ENCODE results near the gene EGR1. TPM values are rescaled to one million over a fixed set of nuclear protein-coding genes. Genes with fewer than 3 reads are reported as not detected.

Gene EGR1
- total RNA-seq, 1 experiment from 2014 or later, result 84.0 TPM

DNA sequence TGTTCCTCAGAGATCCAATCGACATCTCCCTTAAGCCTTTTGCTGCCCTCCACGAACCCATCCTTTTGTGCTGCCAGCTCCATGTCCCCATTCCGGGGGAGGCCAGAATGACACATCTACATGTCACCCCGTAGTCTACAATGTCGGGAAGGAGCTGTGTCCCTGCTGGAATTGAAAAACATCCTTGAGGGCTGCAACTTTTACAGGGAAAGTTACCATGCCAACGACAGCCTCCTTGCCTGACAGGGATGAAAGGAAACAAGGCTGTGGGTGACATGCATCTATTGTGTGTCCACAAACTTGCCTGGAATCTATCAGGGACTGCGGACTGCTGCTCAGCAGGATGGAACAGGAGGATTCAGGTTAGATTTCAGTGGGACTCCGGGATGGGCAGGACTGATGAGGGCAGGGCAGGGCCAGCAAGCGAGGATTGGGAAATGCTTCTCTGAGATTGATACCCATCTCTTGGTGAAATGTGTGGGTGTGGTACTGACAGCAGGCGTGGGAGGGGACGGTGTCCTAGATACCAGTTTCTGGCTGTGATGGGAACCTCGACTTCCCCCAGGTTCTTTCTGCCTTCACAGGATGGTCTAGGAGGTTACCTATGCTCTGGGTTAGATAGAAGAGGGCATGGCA, 25.5 kb downstream of the EGR1 start:
- peaks cover 16% of the 10 kb centered on the region for H3K4me1 Mint-ChIP-seq (ENCODE audit: low read depth, unreplicated experiment)
- Histone ChIP-seq H3K9me3 (no peaks in the 10 kb centered on the region), H3K4me1 (peaks cover 44% of the 10 kb centered on the region), H3K4me3 (ENCODE audit: low read depth, low read length) (no peak overlapping the region), H3K36me3 (ENCODE audit: control insufficient read depth, insufficient read depth, low read length) (no peaks in the 10 kb centered on the region), H3K27me3 (replicated peaks; ENCODE audit: control insufficient read depth, insufficient read depth, low read length) (no peaks in the 10 kb centered on the region)
- no peak for DNase-seq
- peak overlapping the region; percentile 39 for H3K4me3 Mint-ChIP-seq (ENCODE audit: unreplicated experiment)
- ChIA-PET CTCF (no interaction called here), POLR2A (no interaction called here)
- H3K9me3 Mint-ChIP-seq (ENCODE audit: unreplicated experiment), result no peaks in the 10 kb centered on the region
- H3K36me3 Mint-ChIP-seq (ENCODE audit: insufficient read depth, unreplicated experiment), result peaks cover 18% of the 10 kb centered on the region
- peaks cover 3% of the 10 kb centered on the region for H3K27me3 Mint-ChIP-seq (ENCODE audit: insufficient read depth, unreplicated experiment)
- TF ChIP-seq, protein P1, sequence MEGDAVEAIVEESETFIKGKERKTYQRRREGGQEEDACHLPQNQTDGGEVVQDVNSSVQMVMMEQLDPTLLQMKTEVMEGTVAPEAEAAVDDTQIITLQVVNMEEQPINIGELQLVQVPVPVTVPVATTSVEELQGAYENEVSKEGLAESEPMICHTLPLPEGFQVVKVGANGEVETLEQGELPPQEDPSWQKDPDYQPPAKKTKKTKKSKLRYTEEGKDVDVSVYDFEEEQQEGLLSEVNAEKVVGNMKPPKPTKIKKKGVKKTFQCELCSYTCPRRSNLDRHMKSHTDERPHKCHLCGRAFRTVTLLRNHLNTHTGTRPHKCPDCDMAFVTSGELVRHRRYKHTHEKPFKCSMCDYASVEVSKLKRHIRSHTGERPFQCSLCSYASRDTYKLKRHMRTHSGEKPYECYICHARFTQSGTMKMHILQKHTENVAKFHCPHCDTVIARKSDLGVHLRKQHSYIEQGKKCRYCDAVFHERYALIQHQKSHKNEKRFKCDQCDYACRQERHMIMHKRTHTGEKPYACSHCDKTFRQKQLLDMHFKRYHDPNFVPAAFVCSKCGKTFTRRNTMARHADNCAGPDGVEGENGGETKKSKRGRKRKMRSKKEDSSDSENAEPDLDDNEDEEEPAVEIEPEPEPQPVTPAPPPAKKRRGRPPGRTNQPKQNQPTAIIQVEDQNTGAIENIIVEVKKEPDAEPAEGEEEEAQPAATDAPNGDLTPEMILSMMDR (IDR thresholded peaks at IDR 0.05; ENCODE audit: insufficient read depth in 1 of 2, low read depth in 1 of 2, low read length in 1 of 2, severe bottlenecking in 1 of 2, unreplicated experiment in 1 of 2), result no peak
- H3K27ac Mint-ChIP-seq (ENCODE audit: unreplicated experiment), result no peak overlapping the region
- no TSS peak for BruUV-seq (replicated peaks)
- intact Hi-C loops (cut with micrococcal nuclease; ENCODE audit: unreplicated experiment), result no loop called here

- ChIA-PET POLR2A (no interaction called here), CTCF (no interaction called here)
- no peaks in the 10 kb centered on the region for H3K27me3 ChIP-seq (replicated peaks; ENCODE audit: control insufficient read depth, insufficient read depth, low read length)
- BruUV-seq (replicated peaks), result TSS peak; percentile 62
- Mint-ChIP-seq H3K36me3 (ENCODE audit: insufficient read depth, unreplicated experiment) (peaks cover 18% of the 10 kb centered on the region), H3K4me1 (ENCODE audit: low read depth, unreplicated experiment) (peaks cover 16% of the 10 kb centered on the region), H3K27me3 (ENCODE audit: insufficient read depth, unreplicated experiment) (peaks cover 3% of the 10 kb centered on the region), H3K9me3 (ENCODE audit: unreplicated experiment) (no peaks in the 10 kb centered on the region), H3K27ac (ENCODE audit: unreplicated experiment) (no peak overlapping the region), H3K4me3 (ENCODE audit: unreplicated experiment) (peak overlapping the region; percentile 39)
- no peaks in the 10 kb centered on the region for H3K9me3 ChIP-seq
- DNase-seq, result no peak
- TF ChIP-seq, protein P1 (IDR thresholded peaks at IDR 0.05; ENCODE audit: insufficient read depth in 1 of 2, low read depth in 1 of 2, low read length in 1 of 2, severe bottlenecking in 1 of 2, unreplicated experiment in 1 of 2), result no peak
- intact Hi-C loops (cut with micrococcal nuclease; ENCODE audit: unreplicated experiment), result no loop called here
- H3K36me3 ChIP-seq (ENCODE audit: control insufficient read depth, insufficient read depth, low read length), result no peaks in the 10 kb centered on the region
- H3K4me3 ChIP-seq (ENCODE audit: low read depth, low read length), result peak overlapping the region; percentile 54
- peaks cover 44% of the 10 kb centered on the region for H3K4me1 ChIP-seq
Observed at GRCh38 chr5:138491284-138491648, 26.0 kb downstream of the EGR1 start.

GRCh38 chr5:138491669-138492559, 26.6 kb downstream of the EGR1 start:
- Mint-ChIP-seq H3K9me3 (ENCODE audit: unreplicated experiment) (no peaks in the 10 kb centered on the region), H3K4me1 (ENCODE audit: low read depth, unreplicated experiment) (peaks cover 16% of the 10 kb centered on the region), H3K27me3 (ENCODE audit: insufficient read depth, unreplicated experiment) (peaks cover 3% of the 10 kb centered on the region), H3K36me3 (ENCODE audit: insufficient read depth, unreplicated experiment) (peaks cover 18% of the 10 kb centered on the region), H3K4me3 (ENCODE audit: unreplicated experiment) (peak overlapping the region; percentile 87), H3K27ac (ENCODE audit: unreplicated experiment) (peak overlapping the region; percentile 86)
- intact Hi-C loops (cut with micrococcal nuclease; ENCODE audit: unreplicated experiment), result loop anchor here (2.0 kb wide), 1 partner anchor 51 kb away; the partner anchor contains the start of gene ETF1
- peaks cover 44% of the 10 kb centered on the region for H3K4me1 ChIP-seq
- peak; percentile 83 to 88 for DNase-seq
- H3K27me3 ChIP-seq (replicated peaks; ENCODE audit: control insufficient read depth, insufficient read depth, low read length), result no peaks in the 10 kb centered on the region
- H3K9me3 ChIP-seq, result no peaks in the 10 kb centered on the region
- CTCF ChIA-PET, result interaction anchor here (1.2 to 1.6 kb wide), 3 partner anchors 10 to 40 kb away, joined by 3 to 18 read pairs (median 6); no protein-coding TSS in a partner anchor
- TF ChIP-seq, protein P1 (IDR thresholded peaks at IDR 0.05; ENCODE audit: insufficient read depth in 1 of 2, low read depth in 1 of 2, low read length in 1 of 2, severe bottlenecking in 1 of 2, unreplicated experiment in 1 of 2), result no peak
- peak overlapping the region; percentile 54 for H3K4me3 ChIP-seq (ENCODE audit: low read depth, low read length)
- H3K36me3 ChIP-seq (ENCODE audit: control insufficient read depth, insufficient read depth, low read length), result no peaks in the 10 kb centered on the region
- BruUV-seq (replicated peaks), result no TSS peak
- POLR2A ChIA-PET, result interaction anchor here (0.6 to 1.4 kb wide), 2 partner anchors 12 to 51 kb away, joined by 3 to 5 read pairs; no protein-coding TSS in a partner anchor

Data from Caco-2 (cell line).